A673 (cell line): Measurements from ENCODE around the gene SERAC1. TPM values are rescaled to one million over a fixed set of nuclear protein-coding genes. Genes with fewer than 3 reads are reported as not detected.

ENCODE experiments used
- BruUV-seq: library from RNA; stranded (reverse); fragments of 400-500 nt; replicated peaks from 2 replicates; lab custom pipeline; 2021; lab: Mats Ljungman, UMichigan
- CTCF ChIA-PET: fragments of 300-600 bp; sonication (Branson Sonifier 250); formaldehyde crosslinking; loops from one replicate; lab custom pipeline; 2022; ENCODE audit warnings: antibody characterized with exemption; lab: Charles Lee
- POLR2A ChIA-PET: fragments of 300-600 bp; sonication (Branson Sonifier 250); formaldehyde crosslinking; loops from one replicate; lab custom pipeline; 2022; ENCODE audit warnings: antibody characterized with exemption; ENCODE audit not compliant: low non-redundant PET; lab: Charles Lee
- DNase-seq: peaks from one replicate; pipeline ENCODE4 v3.0.0-alpha.2; 2015; ENCODE audit warnings: low spot score
- H3K27ac ChIP-seq: fragments of 200-600 bp; sonication (generic); 2 replicates; pipeline ENCODE4 v1.5.1; 2016; ENCODE audit warnings: mixed run types, low read depth, mild to moderate bottlenecking, mixed read lengths, antibody characterized with exemption, low read length; ENCODE audit not compliant: poor library complexity, severe bottlenecking
- H3K27me3 ChIP-seq: fragments of 200-600 bp; sonication (generic); replicated peaks from 2 replicates; pipeline ENCODE4 v1.6.1; 2017; ENCODE audit warnings: mixed run types, low read depth, mild to moderate bottlenecking, mixed read lengths, antibody characterized with exemption, low read length; ENCODE audit not compliant: insufficient read depth, poor library complexity
- H3K36me3 ChIP-seq: fragments of 200-600 bp; sonication (generic); 2 replicates; pipeline ENCODE4 v1.6.1; 2016; ENCODE audit warnings: mixed run types, mild to moderate bottlenecking, mixed read lengths, antibody characterized with exemption, low read length; ENCODE audit not compliant: insufficient read depth, poor library complexity, severe bottlenecking
- H3K4me1 ChIP-seq: fragments of 200-600 bp; sonication (generic); 2 replicates; pipeline ENCODE4 v1.6.1; 2017; ENCODE audit warnings: mixed run types, mild to moderate bottlenecking, mixed read lengths, antibody characterized with exemption, low read length; ENCODE audit not compliant: insufficient read depth, poor library complexity, severe bottlenecking
- H3K4me3 ChIP-seq: fragments of 200-600 bp; sonication (generic); 2 replicates; pipeline ENCODE4 v1.5.1; 2016; ENCODE audit warnings: low read depth, mixed run types, mild to moderate bottlenecking, mixed read lengths, low read length; ENCODE audit not compliant: poor library complexity, severe bottlenecking
- H3K9me3 ChIP-seq: fragments of 200-600 bp; sonication (generic); 2 replicates; pipeline ENCODE4 v1.6.1; 2016; ENCODE audit warnings: mixed run types, low read depth, mild to moderate bottlenecking, mixed read lengths, antibody characterized with exemption, low read length; ENCODE audit not compliant: poor library complexity, severe bottlenecking
- EZH2 ChIP-seq: fragments of 200-600 bp; sonication (generic); IDR thresholded peaks from 2 replicates; pipeline ENCODE4 v1.6.1; 2017; ENCODE audit warnings: borderline replicate concordance, low read depth, mild to moderate bottlenecking, mixed read lengths, antibody characterized with exemption, low read length; ENCODE audit not compliant: poor library complexity, severe bottlenecking
- intact Hi-C: fragments of 100-400 bp; cut with micrococcal nuclease; formaldehyde crosslinking; loops from one replicate; pipeline ENCODE4 v1.10.0; 2022; ENCODE audit not compliant: unreplicated experiment
- total RNA-seq: library from RNA; stranded (reverse); gene quantifications from 2 replicates; pipeline ENCODE4 v1.2.3, GENCODE V29; 2021
- TF ChIP-seq, protein P1 (sequence below): fragments of 300-800, 200-600 bp; sonication (generic); conservative IDR thresholded peaks from 2 replicates; pipeline ENCODE4 v1.5.1; 2017; ENCODE audit warnings: low read depth, mild to moderate bottlenecking, antibody characterized with exemption, low read length, moderate library complexity, mixed read lengths

The SERAC1 gene
- total RNA-seq, 1 experiment from 2014 or later: 8.1 TPM

DNA sequence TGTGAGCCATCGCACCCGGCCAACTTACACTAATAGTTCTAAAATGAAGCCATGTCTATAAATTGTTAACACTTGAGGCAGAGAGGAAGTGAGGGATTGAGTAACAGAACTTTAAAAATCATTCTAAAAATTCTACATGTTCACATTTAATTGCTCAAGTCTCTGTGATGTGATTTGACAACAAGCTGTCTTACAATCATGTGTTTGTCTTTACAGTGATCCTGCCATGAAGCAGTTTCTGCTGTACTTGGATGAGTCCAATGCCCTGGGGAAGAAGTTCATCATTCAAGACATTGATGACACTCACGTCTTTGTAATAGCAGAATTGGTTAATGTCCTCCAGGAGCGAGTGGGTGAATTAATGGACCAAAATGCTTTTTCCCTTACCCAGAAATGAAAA lies 23.7 kb upstream of the SERAC1 start:
- Histone ChIP-seq H3K27me3 (no peaks in the 10 kb centered on the region), H3K4me3 (no peak overlapping the region), H3K27ac (no peak overlapping the region), H3K4me1 (no peaks in the 10 kb centered on the region), H3K9me3 (no peaks in the 10 kb centered on the region), H3K36me3 (peaks cover 5% of the 10 kb centered on the region)
- no TSS peak for BruUV-seq
- TF ChIP-seq EZH2: no peak
- TF ChIP-seq, protein P1, sequence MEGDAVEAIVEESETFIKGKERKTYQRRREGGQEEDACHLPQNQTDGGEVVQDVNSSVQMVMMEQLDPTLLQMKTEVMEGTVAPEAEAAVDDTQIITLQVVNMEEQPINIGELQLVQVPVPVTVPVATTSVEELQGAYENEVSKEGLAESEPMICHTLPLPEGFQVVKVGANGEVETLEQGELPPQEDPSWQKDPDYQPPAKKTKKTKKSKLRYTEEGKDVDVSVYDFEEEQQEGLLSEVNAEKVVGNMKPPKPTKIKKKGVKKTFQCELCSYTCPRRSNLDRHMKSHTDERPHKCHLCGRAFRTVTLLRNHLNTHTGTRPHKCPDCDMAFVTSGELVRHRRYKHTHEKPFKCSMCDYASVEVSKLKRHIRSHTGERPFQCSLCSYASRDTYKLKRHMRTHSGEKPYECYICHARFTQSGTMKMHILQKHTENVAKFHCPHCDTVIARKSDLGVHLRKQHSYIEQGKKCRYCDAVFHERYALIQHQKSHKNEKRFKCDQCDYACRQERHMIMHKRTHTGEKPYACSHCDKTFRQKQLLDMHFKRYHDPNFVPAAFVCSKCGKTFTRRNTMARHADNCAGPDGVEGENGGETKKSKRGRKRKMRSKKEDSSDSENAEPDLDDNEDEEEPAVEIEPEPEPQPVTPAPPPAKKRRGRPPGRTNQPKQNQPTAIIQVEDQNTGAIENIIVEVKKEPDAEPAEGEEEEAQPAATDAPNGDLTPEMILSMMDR: no peak
- DNase-seq: no peak
- ChIA-PET POLR2A (no interaction called here), CTCF (no interaction called here)
- intact Hi-C loops: no loop called here

DNA sequence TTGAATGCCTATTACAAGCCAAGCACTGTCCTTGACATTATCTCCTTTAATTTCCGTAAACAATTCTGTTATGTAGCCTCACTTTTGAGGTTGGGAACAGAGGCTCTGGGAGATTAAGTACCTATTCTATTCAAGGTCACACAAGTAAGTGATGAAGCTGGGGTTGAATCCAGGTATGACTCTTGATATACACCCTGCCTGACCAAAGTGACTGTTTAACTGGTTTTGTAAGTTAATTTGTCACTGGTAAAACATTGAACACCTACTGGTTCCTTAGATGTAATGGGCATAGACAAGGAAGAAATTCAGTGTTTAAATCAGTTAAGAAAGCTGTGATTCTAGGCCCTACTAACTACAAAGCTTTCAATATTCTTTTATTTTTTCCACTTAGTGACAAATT lies 23.0 kb upstream of the SERAC1 start:
- Histone ChIP-seq H3K4me1 (no peaks in the 10 kb centered on the region), H3K27me3 (no peaks in the 10 kb centered on the region), H3K27ac (no peak overlapping the region), H3K36me3 (peaks cover 5% of the 10 kb centered on the region), H3K9me3 (no peaks in the 10 kb centered on the region), H3K4me3 (no peak overlapping the region)
- no TSS peak for BruUV-seq
- no peak for TF ChIP-seq EZH2
- TF ChIP-seq, protein P1: no peak
- CTCF ChIA-PET: no interaction called here
- POLR2A ChIA-PET: interaction anchor here (0.7 kb wide), 1 partner anchor 1015 kb away, joined by 4 read pairs; no protein-coding TSS in a partner anchor
- no peak for DNase-seq
- intact Hi-C loops: no loop called here

DNA sequence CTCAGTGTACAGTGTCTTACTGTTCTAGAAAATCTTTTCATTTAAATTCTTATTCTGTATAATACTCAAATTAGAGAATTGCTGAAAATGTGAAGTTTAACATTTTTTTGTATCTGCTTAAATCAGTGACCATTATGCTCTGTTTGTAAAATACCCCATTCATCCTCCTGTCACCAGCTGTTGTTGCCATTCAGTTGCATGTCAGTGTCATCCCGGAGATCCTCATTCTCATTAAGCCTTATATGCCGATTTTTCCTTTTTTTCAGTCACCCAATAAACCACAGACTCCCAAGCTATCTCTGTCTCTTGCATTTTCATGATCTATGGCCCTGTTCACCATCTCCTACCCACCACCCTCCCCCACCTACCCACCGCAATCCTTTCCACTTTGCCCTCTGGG lies 20.5 kb upstream of the SERAC1 start:
- Histone ChIP-seq H3K27ac (no peak overlapping the region), H3K36me3 (peaks cover 5% of the 10 kb centered on the region), H3K27me3 (no peaks in the 10 kb centered on the region), H3K9me3 (no peaks in the 10 kb centered on the region), H3K4me1 (no peaks in the 10 kb centered on the region), H3K4me3 (no peak overlapping the region)
- DNase-seq: no peak
- intact Hi-C loops: no loop called here
- POLR2A ChIA-PET: no interaction called here
- CTCF ChIA-PET: no interaction called here
- TF ChIP-seq EZH2: no peak
- TF ChIP-seq, protein P1: no peak
- no TSS peak for BruUV-seq
